ENCODE measurements around the gene NUDT13.

NUDT13 gene

GRCh38 chr10:73174148-73174925, 64.1 kb downstream of the NUDT13 start:
- Histone ChIP-seq H3K4me3 (ENCODE audit: low read length) (no peak overlapping the region), H3K27me3 (ENCODE audit: control insufficient read depth, insufficient read depth, low read length) (no peaks in the 10 kb centered on the region), H3K4me1 (ENCODE audit: control insufficient read depth, insufficient read depth, low read length) (no peaks in the 10 kb centered on the region), H3K9ac (ENCODE audit: low read length) (no peak overlapping the region), H3K27ac (ENCODE audit: low read depth, low read length) (no peak overlapping the region), H3K36me3 (ENCODE audit: control insufficient read depth, insufficient read depth, low read length) (no peaks in the 10 kb centered on the region)

Data from rectal smooth muscle tissue (tissue), 1 donor.